Middle frontal gyrus (tissue), 1 donor: ENCODE measurements around the gene LENG1.
"Not testable (repeated sequence)": the region's sequence is repeated elsewhere in the genome, so short reads cannot be mapped to it uniquely, and the experiment has no call there.

Experiments used
- DNase-seq: peaks from one replicate; pipeline ENCODE4 v3.0.0-alpha.2; 2015; ENCODE audit warnings: low spot score; ENCODE audit errors: extremely low spot score

LENG1 gene

GRCh38 chr19:54159352-54160181 is at the start of gene LENG1:
LENG1 (minus strand) TSS chr19:54159721; CDS start chr19:54159695, 26 bp downstream.
- DNase-seq, result peak; percentile 100

GRCh38 chr19:54208784-54209057 is 49.2 kb upstream of the LENG1 start:
- DNase-seq, result no peak

- DNase-seq, result no peak
Measured at GRCh38 chr19:54207983-54208783, 48.7 kb upstream of the LENG1 start.

GRCh38 chr19:54207676-54207982 is 48.1 kb upstream of the LENG1 start:
- DNase-seq, result no peak

- DNase-seq, result not testable (repeated sequence)
Measured at GRCh38 chr19:54207193-54207592, 47.7 kb upstream of the LENG1 start.

- no peak for DNase-seq
Measured at GRCh38 chr19:54206831-54207177, 47.3 kb upstream of the LENG1 start.

GRCh38 chr19:54206030-54206830 is 46.7 kb upstream of the LENG1 start:
- DNase-seq, result no peak

GRCh38 chr19:54204767-54205468 is 45.4 kb upstream of the LENG1 start:
- no peak for DNase-seq

GRCh38 chr19:54203151-54203611 is 43.7 kb upstream of the LENG1 start:
- no peak for DNase-seq

GRCh38 chr19:54201980-54202379 is 42.5 kb upstream of the LENG1 start:
- DNase-seq, result no peak

- DNase-seq, result no peak
Measured at GRCh38 chr19:54201172-54201701, 41.7 kb upstream of the LENG1 start.

- DNase-seq, result no peak
Measured at GRCh38 chr19:54199401-54199800, 39.9 kb upstream of the LENG1 start.

GRCh38 chr19:54197121-54197520 is 37.6 kb upstream of the LENG1 start:
- no peak for DNase-seq

- DNase-seq, result no peak
Measured at GRCh38 chr19:54196536-54196935, 37.0 kb upstream of the LENG1 start.

GRCh38 chr19:54194463-54194862 is 34.9 kb upstream of the LENG1 start:
- not testable (repeated sequence) for DNase-seq

- no peak for DNase-seq
Measured at GRCh38 chr19:54193011-54193410, 33.5 kb upstream of the LENG1 start.

GRCh38 chr19:54191811-54192453 is 32.4 kb upstream of the LENG1 start:
- no peak for DNase-seq

GRCh38 chr19:54191011-54191810 is 31.7 kb upstream of the LENG1 start, which contains the start of gene TSEN34:
TSEN34 (plus strand) TSS chr19:54191308; CDS start chr19:54191365, 57 bp downstream.
- peak; percentile 71 for DNase-seq

- peak; percentile 98 for DNase-seq
Measured at GRCh38 chr19:54190503-54191010, 31.0 kb upstream of the LENG1 start.
